ENCODE measurements around the gene PSMC2.

Gene PSMC2

DNA sequence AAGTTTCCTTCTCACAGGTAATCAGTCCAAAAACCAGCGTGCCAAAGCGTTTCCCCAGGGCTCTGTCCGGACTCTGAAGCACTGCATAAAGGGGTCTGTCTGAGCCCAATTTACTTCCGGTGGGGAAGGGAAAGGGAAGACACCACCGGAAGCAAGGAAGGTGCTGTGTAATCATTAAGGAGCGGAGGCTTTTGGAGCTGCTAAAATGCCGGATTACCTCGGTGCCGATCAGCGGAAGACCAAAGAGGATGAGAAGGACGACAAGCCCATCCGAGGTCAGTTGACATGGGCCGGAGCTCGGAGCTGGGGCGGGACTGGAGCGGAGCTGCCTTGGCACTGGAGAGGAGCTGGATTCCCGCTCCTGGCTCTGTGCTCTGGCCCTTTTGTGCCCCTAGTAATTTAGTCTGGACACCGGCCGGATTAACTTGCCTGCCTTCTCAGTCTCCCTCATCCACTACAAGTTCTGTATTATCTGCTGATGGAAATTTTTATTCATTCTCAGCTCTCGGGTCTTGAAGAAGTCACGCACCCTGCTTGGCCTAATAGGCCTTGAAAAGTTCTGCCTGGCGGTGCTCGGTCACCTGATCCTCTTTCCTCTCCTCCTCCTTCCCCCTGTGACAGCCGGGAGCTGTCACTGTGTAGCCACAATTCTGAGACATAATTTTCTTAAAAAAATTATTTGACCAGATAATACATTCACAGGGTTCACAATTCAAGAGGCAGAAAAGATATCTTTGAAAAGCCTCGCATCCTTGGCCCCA lies at the start of gene PSMC2:
Gene PSMC2 (plus strand): TSS at position 137 of the 761 bp plus-strand sequence. CDS start 69 bp downstream, at position 206.
- peak; percentile 97 for DNase-seq (ENCODE audit: low spot score)

DNA sequence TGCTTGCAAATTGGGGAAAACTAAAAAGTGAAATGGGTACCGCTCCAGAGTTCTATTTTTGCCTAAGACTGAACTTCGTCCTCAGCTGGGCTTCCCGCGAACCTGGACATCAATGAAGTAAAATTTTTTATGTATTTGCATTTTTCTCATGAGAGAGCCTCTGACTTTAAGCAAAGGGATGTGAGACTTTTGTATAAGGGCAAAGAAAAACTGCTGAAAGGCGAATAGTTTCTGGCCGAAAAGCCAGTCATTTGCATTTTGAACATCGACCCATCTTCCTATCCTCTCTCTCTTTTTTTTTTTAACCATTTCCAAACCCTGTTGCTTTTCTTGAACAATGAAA lies 49.6 kb upstream of the PSMC2 start:
- peak; percentile 36 for DNase-seq (ENCODE audit: low spot score)

DNA sequence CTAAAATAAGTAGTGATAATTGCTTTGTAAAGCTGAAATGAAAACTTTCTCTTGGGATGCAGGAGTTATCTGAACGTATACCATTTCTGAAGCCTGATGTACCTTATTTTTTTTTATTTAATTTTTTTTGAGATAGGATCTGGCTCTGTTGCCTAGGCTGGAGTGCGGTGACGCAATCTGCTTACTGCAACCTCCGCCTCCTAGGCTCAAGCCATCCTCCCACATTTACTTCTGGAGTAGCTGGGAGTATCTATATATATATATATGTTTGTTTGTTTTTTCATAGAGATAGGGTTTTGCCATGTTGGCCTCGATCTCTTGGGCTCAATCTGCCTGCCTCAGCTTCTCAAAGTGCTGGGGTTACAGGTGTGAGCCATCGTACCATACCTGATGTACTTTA lies 47.8 kb upstream of the PSMC2 start:
- DNase-seq (ENCODE audit: low spot score), result no peak

DNA sequence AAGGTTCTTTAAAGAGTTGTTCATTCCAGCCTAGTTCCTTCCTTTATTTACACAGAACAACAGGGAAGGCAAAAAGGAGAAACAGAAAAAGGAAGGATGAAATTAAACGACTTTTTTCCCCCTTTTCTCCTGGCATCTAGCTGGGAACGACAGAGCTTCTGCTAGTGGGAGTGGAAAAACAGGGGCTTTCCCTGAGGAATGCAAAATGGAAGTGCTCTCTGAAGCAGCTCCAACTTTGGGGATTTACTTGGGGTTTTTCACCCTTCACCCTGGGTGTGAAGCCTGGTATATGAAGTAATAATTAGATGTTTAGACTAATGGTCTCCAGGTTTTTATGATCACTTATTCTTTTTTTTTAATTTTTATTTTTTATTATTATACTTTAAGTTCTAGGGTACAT lies 46.0 kb upstream of the PSMC2 start:
- no peak for DNase-seq (ENCODE audit: low spot score)

DNA sequence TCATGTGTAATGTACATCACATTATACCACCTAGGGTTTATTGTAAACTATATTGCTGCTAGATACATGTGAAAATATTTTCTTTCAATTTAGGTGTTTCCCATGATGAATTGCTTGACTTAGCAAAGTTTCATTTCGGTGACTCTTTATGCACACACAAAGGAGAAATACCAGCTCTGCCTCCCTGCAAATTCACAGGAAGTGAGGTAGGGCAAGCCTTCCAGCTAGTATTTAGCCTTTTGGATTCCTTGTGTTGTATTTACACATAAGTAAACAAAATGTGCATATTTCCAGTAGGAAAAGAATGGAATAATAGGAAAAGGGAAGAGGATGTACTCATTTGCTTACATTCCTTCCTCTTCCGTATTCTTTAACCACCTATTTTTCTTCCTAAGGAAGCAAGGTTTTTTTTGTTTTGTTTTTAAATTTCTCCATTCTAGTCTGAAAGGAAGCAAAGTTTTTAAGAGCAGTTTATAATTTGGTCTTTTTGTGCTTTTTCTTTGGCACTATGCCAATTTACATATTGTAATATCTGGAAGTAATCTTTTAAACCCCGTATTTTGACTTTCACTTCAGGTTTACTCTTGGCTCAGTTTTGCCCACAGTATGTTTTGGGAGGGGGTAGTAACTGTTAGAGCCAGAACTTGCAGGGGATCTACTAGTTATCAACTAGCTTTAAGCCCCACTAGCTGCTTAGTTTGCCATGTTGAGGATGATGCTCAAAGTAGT lies 39.8 kb upstream of the PSMC2 start:
- DNase-seq (ENCODE audit: low spot score), result no peak

DNA sequence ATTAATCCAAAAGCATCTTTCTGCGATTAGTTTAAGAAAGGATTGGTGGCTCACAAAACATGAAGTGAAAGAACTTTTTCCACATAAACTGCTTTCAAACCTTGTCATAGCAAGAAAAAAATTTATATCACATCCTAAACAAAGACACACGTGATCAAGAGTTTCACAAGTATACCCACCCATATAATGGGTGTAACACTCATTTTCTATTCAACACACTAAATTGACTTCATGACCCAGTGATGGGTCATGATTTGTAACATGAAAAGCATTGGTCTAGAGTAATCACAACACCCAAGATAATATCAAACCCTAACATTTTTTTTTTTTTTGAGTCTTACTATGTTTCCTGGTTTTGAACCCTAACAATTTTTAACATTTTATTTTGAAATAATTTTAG lies 32.6 kb upstream of the PSMC2 start:
- DNase-seq (ENCODE audit: low spot score), result no peak

DNA sequence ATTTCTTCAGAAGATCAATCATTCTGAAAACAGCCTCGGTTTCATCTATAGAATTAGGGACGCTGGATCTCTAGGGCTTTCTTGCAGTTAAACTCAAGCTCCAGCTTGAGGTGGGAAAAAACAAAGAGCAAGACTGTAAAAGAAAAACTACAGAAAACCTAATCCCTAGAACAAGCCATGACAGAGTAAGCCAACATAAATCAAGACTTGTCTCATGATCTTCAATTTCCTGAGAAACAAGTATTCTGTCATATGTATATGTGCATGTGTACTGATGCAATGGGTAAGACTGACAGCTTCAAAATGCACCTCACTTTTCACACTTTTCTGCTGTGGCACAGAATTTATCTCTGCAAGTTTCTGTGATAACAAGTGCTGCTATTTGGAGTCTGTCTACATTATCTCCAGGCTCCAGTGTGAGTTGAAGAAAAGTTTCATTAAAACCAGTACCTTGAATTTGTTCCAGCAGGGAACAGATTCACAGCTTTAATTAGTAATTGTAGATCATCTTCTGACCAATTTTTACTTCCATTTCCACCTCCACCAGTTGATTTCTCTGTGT lies 31.0 kb upstream of the PSMC2 start:
- no peak for DNase-seq (ENCODE audit: low spot score)

DNA sequence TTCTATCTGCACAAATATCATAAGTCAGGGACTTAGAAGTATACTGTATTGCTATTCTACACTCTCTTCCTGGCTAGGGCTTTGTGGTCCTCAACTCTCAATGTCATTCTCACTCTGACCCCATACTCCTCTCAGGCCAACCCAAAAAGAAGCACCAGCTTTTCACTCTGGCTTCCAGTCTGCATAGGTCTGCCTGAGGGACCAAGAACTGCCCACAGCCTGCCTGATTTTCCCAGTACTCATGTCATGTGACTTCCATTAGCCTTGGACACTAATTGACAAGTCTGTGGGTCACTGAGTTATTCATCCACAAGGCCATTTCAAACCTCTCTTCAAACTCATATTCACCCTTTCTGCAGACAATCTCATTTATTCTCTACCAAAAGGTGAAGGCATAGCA lies 30.4 kb upstream of the PSMC2 start:
- DNase-seq (ENCODE audit: low spot score), result no peak

DNA sequence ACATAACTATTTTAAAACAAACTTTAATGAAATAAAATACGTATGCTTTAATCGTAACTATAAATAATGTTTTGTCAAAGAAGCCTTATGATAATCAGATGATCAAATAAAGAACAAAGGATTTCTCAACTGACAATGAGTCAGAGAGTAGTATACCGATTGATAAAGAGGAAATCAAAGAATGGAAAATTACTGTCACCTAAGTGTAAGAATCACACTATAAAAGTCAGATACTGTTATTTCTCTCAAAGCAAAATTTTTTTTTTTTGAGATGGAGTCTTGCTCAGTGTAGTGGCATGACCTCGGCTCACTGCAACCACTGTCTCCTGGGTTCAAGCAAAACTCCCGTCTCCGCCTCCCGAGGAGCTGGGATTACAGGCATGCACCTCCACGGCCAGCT lies 21.7 kb upstream of the PSMC2 start:
- DNase-seq (ENCODE audit: low spot score), result no peak

DNA sequence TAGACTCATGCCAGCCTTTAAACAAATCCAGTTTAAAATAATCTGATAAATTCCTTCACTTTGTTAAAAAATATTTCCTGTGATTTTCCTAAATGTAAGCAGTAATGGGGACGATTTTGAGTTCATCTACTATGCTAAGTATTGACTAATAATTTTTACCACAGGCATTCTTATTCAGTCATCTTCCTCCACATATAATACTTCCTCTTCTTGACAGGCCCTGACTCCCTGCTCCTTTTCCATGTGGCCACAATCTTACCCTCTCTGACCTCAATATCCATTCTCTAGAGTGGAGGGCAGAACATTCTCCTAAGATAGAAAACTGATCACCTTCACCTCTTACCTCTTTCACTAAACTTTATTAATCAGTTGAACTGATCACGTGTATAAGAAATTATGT lies 10.7 kb upstream of the PSMC2 start:
- DNase-seq (ENCODE audit: low spot score), result no peak

DNA sequence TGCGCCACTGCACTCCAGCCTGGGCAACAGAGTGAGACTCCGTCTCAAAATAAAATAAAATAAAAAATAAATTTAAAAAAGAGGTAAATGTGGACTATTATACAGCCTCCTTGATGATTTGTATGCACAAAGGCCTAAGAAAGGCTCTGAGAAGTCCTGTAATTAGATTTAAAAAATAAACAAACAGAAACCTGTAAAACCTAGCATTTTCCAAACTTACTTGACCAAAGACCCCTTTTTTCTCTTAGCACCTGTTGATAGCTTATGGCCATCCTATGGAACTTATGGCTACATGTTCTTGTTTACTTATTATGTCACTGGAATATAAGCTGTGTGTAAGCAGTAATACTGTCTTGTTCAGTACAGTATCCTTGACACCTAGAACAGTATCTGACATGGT lies 8.6 kb upstream of the PSMC2 start:
- DNase-seq (ENCODE audit: low spot score), result no peak

DNA sequence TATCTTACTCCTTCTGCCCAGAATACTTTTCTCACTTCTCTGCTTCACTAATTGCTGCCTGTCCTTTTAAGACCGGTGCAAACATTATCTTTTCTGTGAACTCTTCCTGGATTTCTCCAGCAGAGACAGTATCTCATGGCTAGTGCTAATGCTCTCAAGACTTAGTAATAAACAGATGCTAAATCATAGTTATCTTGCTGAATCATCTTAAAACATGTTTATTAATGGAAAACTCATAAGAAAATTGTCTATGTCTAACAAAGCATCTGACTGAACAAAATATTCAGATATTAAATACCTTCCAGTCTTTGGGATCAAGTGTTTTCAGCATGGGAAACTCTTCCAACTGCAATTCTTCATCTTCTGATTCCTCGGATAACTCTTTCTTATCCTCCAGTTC lies 6.0 kb upstream of the PSMC2 start:
- DNase-seq (ENCODE audit: low spot score), result no peak

DNA sequence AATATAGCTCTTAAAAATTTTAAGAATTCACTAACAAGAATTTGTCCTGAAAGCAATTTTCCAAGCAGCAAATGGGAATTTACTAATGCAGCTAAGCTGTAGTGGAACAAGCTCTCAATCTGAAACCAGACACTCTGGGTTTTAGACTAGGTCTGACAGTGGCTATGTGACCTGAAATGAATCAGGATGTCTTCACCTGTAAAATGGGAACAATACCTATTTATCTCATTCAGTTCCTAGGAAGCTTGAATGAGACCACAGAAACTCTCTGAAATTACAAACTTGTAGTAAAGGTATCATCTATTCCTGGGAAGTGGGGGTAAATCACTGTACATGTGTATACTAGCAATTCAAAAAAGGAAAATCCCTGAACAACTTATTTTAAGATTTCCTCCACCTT lies 4.1 kb upstream of the PSMC2 start:
- peak; percentile 31 for DNase-seq (ENCODE audit: low spot score)

DNA sequence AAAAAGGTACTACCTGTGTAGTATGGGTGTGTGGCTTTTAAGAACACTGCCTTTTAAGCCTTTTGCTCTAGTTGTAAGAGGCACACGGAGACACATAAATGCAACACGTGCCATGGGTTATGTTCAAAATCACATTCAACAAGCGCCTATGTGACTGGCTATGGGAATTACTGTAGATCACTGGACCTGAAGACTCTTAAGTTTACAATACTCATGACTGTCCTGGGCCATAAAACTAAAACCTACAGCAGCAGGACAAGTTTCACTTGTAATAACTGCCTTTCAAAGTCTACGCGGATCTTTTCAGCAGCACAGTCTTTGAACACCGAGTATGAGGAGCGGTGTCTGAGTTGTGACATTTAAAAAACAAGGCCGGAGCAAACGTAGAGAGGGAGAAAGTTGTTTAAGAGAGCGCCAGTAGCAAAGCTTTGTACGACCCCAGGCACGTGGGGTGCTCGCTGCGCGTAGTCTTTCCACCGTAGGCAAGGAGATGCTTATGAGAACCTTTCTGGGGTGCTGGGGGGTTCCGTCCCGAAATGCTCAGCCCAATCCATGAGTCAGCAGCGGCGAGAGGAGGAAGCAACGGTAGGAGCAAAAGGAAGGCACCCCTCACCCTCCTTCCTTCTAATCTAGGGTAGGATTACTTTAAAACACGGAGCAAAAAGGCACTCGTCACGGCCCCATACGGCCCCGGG lies 3.5 kb upstream of the PSMC2 start:
- DNase-seq (ENCODE audit: low spot score), result peak; percentile 84

DNA sequence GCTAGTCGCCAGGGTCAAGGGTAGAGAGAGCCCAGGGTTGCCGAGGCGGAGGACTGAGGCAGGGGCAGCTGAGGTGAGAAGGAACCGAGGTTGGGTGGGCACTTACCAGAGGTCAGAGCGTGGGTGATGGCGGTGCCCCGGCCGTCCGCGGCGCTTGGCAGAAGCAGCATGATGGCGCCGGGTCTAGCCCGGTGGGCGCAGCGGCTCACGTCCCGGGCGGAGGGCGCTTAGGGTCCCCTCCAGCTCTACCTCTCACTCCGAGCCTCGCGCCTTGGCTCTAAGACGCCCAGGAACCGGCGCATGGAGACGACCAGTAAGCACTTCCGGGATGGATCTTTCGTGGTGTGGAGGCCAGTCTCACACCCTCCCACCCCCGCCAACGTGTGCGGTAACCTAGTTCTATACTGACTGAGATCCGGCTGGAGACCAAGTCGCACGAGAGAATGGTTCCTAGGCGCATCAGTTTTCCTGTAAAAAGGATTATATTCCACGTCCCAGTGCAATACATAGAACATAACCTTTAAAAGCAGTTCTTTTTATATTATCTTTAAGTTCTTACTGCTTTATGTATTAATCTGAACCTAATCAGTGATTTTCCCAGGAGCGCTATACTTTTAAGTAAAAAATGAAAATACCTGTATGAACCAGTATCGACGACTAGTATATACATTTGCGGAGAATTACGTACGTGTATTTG lies 2.8 kb upstream of the PSMC2 start, which contains the start of gene DNAJC2:
Gene DNAJC2 (minus strand): TSS at position 315 of the 697 bp plus-strand sequence. CDS start 145 bp downstream, at position 170.
- DNase-seq (ENCODE audit: low spot score), result peak; percentile 98

DNA sequence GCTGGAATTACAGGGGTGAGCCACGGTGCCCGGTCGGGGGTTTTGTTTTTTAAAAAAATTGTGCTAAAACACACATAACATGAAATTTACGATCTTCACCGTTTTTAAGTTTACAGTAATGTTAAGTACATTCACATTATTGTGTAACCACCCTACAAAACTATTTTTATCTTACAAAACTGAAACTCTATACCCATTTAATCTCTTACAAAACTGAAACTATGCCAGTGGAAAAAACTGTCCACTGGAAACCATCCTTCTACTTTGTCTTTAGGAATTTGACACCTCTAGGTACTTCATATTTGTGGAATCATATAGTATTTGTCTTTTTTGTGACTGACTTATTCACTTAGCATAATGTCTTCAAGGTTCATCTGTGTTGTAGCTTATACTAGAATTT lies 1.0 kb upstream of the PSMC2 start:
- DNase-seq (ENCODE audit: low spot score), result no peak

DNA sequence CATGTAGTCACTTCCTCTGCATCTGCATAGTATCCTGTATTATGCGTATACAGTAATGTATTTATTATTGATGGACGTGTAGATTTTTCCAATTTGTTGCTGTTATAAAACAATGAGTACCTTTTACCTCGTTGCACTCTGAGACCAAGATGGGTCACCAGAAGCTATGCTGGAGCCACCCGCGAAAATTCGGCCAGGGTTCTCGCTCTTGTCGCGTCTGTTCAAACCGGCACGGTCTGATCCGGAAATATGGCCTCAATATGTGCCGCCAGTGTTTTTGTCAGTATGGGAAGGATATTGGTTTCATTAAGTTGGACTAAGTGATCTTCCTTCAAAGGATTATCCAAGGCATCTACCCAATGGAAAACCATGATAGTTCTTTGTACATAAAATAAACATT lies 1.0 kb downstream of the PSMC2 start:
- peak; percentile 48 for DNase-seq (ENCODE audit: low spot score)

DNA sequence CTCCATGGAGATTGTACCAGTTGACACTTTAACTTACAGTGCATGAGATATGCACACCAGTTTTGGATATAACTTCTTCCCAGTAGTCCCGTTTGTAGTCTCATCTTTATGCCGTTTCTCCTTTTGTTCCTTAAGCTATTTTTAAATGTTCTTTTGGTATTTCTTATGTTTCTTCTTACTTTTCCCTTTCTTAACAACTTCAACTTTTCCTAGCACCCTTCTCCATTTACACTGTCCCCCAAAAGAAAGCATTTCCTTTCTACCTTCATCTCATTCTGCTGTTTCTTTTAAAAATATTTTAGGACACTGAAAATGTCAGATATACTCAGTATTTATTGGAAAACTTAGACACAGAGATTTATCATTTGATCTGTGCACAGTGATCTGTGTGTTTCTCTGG lies 1.5 kb downstream of the PSMC2 start:
- peak; percentile 43 for DNase-seq (ENCODE audit: low spot score)

DNA sequence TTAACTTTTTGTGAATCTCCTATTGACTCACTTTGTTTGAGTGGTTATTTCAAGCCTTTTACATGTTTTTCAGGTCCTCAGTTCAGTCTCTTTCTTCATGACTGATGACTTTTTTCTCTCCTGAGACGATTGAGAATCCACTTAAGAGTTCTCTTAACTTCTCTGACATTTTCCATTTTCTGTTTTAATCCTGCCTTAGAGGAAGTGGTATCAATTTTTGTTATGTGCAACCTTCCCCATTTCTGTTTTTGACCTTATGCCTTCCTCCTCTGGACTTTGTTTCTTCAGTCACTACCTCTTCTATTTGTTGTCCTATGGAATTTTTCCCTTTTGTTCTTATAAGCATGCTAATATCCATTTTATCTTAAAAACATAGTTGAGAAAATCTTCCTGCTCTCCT lies 2.4 kb downstream of the PSMC2 start:
- no peak for DNase-seq (ENCODE audit: low spot score)

DNA sequence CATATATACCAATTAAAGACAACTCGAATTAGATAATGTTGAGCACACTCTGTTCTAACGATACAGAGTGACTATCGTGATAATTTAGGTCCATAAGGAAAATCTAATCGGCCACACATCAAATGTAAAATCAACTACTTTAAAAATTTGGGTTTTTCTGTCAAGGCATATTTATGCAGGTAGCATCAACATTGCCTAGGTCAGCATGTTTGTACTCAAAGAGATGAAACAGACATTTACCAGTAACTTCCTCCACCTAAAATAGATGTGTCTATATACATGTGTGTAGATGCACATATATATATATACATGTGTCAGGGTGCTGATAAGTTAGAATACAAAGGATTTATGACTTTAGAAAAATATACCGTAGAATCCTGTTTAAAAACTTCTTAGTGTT lies 22.0 kb downstream of the PSMC2 start:
- DNase-seq (ENCODE audit: low spot score), result no peak

DNA sequence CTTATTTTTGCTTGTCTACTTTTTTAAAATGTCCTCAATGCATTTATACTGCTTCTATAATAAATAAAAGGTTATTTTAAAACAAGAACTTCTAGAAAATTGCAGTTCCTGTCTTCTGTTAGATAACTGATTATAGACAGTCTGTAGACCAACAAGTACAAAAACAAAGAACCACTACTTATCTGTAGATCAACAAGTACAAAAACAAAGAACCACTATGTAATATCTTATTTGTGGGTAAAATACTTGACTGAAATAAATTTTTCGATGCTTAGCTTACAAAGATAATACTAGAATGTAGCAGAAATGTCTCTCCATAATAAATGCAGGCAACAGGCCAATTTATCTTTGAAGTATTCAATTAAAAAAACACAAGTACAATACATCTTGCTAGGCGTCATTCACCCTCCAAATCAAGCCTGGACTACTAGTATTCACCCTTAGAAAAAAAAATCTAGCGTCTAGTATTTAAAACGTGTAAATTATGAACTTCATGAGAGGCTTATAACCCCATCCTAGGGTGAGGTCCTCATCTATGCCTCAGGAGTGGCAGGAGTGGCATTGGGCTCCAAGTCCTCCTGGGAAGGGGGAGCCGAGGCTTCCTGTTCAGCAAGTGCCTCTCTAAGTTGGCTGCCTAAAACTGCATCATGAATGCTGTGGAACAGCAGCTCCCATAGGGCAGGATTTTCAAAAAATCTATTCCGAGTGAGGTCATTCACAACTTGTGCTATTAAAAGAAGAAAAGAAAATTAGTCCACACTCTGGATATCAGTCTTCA lies 26.6 kb downstream of the PSMC2 start:
- no peak for DNase-seq (ENCODE audit: low spot score)

All from RKO (cell line).